GM19463 (cell line): ENCODE results near the gene TRIAP1.
"Not testable (repeated sequence)": the region's sequence is repeated elsewhere in the genome, so short reads cannot be mapped to it uniquely, and the experiment has no call there.

Experiments
- ATAC-seq: cut with Tn5 transposase; IDR thresholded peaks from one replicate; pipeline ENCODE4 v1.9.1; 2021; ENCODE audit warnings: mild to moderate bottlenecking, moderate library complexity; ENCODE audit not compliant: unreplicated experiment

The TRIAP1 gene

DNA sequence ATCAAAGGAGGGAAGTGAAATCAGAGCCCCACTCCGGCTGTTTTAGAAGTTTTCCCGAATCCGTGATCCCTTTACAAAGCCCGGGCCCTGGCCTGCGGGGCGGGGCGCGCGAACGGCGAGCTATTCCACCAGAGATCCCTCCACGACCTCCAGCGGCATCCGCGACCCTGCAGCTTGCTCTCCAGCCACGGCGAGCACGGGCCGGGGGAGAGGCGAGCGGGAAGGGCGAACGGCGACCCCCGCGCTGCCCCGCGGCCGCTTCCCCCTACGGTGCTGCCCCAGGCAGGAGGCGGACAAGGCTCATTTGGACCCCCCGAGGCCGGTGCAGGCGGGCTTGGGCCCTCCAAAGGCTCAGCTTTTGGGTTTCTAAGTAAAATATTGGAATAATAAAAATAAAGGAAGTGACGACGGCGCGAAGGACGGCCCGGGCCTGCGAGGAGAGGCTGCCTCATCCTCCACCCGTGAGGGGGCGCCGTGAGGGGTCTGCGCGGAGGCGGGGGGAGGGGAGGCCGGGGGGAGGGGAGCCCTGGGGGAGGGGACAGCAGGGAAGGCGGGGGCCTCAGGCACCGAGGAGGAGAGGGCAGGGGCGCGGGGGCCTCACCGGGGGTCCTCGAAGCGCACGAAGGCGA lies 22.8 kb upstream of the TRIAP1 start:
- ATAC-seq = peak; percentile 20

DNA sequence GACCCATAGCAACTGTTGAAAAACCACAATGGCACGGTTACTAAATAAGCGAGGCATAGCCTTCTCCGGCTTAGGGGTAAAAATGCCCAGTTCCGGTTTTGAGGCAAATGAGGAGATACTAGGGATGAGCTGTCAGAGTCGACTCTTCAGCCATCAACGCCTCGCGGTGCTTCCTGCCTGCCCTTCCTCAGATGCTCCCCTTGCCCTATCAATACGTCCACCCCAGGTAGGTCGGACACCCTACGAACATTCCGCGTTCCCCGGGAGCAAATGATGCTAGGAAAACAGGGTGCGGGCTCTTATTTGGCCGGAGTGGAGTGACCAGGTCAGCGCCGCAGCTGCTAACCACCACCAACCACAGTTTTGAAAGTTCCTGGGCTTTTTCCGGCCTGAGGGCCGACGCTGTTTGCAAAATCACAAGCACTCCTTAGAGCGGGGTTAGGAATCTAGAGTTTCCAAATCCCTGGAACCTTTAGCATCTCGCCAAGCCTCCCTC lies 22.2 kb upstream of the TRIAP1 start:
- no peak for ATAC-seq

DNA sequence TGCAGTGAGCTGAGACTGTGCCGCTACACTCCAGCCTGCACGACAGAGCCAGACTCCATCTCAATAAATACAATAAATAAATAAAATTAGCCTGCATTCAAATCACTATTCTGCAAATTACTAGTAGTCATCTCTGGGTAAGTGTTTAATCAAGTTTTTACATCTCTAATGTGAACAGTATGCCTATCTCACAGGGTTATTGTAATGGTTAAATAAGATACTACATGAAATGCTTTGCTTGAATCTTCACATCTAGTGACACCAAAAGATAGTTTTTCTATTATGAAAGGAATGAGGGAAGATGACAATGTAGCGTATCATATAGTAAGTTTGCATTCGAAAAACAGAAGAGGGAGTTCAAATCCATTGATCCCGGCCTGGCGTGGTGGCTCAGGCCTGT lies 21.3 kb upstream of the TRIAP1 start:
- ATAC-seq = no peak

DNA sequence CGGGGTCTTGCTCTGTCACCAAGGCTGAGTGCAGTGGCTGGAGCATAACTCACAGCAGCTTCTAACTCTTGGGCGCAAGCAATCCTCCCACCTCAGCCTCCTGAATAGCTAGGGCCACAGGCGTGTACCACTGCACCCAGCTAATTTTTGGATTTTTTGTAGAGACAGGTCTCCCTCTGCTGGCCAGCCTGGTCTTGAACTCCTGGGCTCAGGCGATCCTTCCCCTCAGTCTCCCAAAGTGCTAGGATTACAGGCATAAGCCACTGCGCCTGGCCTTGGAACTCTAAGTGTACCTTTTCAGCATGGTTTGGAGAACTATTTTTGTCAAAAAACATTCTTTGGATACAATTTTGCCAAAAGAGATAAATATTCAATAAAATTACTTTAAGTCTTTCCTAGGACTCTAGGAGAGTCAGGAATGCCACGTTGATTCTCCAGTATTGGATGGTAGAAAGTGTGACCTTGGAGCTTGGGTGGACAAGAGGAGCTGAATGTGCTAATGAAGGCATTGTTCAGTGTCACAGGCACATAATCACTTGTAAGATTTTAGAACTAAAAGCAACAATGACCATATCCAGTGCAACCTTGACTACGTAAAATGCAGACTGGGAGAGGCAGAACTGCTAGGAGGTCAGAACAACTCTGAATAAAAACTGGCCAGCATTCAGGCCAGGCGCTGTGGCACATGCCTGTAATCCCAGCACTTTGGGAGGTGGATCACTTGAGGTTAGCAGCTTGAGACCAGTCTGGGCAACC lies 20.6 kb upstream of the TRIAP1 start:
- no peak for ATAC-seq

DNA sequence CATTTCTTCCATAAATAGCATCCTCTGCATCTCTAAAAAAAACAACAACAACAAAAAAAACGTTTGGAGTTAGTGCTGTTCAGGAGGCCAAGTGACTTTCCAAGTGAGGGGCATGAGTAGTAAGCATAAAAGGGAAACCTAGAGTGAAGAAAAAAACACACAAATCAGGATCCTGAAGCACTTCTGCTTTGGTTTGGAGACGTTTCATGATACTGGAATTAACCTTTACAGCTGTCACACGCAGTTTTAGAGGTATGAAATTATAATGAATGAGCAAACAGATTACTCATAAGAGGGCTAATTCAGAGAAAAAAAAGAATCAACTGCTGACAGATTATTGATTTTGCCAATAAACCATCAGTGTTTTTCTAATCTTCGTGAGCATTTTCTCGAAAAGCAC lies 19.6 kb upstream of the TRIAP1 start:
- no peak for ATAC-seq

DNA sequence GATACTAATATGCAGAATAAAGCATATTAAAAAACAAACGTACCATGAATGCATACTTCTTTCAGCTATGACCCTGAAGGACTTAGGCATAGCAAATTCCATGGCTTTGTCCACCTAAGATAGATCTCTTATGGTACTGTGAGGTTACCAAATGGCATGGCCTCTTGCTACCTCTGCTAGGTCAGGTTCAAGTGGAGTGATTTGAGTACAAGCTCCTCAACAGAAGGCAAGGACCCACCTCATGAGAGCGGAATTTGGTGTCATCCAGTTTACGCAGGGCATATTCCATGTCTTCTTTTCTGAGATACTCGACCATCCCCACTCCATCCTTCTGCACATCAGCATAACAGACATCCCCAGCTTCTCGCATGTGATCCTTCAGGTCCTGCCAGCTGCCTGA lies 17.5 kb upstream of the TRIAP1 start:
- ATAC-seq = no peak

DNA sequence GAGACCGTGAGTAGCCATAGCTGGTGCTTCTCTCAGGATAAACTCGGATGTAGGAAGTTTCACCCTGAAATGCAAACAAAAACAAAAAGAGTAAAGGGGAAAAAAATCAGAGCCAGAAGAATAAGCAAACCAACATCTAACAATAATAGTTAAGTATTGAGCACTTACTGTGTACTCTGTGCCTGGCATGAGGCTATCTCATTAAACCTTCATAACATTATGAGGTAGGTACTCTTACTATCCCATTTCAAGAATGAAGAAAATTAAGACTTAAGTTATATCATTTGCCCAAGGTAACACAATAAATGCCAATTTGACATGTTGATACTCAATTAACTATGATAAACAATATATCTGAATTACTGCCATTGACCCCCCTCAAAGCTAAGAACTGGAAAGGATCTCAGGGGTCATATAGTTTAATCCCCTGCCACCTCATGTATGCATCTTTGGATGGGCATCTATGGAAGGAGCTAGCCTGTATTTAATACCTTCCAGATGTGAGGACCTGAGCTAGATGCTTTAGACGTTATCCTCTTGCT lies 16.0 kb upstream of the TRIAP1 start:
- ATAC-seq = no peak

DNA sequence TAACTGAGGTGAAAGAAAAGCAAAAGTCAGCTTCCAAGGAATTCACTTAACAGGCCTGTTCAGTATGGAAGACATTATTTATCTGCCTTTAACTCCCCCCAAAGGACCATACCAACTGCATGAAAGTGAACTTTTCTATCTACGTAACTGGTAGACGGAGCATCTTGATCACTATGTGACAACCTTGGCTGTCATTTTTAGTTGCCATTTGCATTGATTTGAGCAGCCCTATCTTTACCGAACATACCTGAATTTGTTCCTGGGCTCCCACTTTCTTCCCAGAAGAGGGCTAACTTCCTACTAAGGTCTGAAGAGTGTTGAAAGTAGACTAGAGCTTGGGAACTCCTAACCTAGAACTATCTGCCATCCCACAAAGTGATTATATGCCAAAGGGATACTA lies 14.0 kb upstream of the TRIAP1 start:
- ATAC-seq = no peak

DNA sequence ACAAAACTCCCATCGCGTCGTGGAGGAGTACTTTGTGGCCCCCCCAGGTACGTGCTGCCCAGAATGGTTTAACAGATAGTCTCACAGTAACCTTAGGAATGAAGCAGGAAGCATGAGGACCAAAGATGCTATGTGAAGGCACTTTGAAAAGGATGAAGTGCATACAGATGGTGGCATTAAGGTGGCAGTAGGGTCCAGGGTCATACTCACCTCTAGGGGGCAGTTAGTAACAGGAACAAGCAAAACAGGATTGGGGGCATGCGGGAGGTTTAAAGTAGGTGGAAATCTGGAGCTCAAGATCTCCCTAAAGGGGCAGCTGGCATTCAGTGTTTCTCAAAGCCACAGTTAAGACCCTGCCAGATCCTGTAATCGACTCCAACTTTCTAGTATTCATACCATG lies 10.9 kb upstream of the TRIAP1 start:
- no peak for ATAC-seq

DNA sequence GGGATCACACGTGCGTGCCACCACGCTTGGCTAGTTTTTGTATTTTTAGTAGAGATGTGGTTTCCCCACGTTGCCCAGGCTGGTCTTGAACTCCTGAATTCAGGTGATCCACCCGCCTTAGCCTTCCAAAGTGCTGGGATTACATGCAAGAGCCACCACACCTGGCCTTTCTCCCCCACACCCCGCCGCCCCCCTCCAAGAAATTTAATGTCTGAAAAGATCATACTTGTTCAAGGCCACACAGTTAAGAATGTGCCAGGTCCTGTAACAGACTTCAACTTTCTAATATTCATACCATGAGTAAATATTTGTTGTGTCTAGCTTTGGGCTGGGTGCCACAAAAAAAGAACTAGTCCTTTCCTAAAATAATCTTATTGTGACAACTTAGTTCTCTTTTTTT lies 9.1 kb upstream of the TRIAP1 start:
- ATAC-seq = no peak

DNA sequence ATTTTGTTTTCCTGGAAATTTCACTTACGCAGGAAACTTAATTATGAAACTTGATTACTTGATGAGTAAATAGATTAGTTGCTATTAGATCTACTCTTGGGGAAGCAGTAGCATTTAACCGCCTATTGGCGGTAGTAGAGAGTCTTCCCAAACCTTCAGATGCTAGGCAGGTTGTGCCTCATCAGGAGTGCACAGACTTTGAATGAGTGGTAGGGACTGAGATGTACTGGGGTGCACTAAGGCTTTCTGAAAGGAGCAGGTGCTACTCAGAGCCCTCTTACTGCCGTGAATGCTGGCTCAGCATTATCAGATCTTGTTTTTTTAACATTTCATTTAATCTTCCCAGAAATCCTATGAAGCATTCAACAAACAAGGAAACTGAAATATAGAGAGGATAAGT lies 7.8 kb upstream of the TRIAP1 start:
- ATAC-seq = peak; percentile 62

DNA sequence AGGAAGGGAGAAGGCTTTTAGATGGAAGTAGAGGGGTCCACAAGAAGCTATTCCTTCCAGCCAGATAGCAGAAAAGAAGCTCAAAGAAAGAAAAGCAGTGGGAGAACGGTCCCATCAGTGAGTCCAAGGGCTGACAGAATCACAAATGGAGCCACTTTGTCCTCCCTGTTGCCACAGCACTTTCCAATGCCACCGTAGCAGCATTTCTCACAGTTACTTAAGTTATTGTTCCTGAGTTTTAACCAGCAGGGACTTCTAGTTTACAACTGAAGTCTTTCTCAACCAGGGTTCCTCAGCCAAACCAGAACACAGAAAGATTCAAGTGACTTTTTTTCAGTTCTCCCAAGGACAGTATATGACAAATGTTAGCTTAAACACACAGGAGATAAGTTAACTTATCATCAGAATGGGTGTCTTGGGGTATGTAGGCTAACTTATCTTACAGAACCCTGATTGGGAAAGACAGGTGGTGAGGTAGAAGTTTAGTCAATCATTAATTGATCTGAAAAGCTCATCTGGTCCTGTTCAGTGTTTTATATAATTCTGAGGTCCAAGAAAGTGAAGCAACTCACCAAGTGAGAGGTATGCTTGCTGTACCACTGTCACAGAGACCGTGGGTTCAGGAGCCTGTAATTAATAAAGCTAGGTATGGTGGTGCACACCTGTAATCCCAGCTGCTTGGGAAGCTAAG lies 7.0 kb upstream of the TRIAP1 start:
- no peak for ATAC-seq

DNA sequence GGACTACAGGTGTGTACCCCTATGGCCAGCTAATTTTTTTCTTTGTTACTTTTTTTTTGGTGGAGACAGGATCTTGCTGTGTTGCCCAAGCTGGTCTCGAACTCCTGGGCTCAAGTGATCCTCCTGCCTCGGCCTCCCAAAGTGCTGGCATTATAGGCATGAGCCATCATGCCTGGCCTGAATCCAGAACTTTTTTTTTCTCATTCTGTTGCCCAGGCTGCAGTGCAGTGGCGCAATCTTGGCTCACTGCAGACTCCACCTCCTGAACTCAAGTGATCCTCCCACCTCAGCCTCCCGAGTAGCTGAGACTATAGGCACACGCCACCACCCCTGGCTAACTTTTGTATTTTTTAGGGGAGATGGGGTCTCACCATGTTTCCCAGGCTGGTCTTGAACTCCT lies 6.3 kb upstream of the TRIAP1 start:
- ATAC-seq = not testable (repeated sequence)

DNA sequence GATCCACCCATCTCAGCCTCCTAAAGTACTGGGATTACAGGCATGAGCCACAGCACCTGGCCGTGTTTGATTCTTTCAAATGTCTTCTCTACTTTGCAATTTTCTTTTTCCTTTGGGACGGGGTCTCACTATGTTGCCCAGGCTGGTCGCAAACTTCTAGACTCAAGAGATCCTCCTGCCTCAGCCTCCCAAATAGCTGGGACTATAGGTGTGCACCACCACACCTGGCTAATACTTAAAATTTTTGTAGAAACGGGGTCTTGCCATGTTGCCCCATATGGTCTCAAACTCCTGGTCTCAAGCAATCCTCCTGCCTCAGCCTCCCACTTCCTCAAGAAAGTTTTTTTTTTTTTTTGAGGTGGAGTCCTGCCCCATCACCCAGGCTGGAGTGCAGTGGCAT lies 1.8 kb upstream of the TRIAP1 start:
- no peak for ATAC-seq

DNA sequence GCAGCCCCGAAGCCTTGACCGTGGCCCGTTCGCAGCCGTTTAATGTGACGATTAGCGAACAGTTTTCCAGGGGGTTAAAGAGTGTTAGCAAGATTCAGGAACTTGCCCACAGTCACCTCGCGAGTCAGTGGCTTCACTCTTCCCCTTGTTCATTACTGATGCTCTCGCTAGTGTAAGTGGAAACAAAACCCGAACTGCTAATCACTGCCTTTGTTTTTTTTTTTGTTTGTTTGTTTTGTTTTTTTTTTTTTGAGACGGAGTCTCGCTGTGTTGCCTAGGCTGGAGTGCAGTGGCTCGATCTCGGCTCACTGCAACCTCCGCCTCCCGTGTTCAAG lies 627 bp upstream of the TRIAP1 start:
- ATAC-seq = not testable (repeated sequence)

DNA sequence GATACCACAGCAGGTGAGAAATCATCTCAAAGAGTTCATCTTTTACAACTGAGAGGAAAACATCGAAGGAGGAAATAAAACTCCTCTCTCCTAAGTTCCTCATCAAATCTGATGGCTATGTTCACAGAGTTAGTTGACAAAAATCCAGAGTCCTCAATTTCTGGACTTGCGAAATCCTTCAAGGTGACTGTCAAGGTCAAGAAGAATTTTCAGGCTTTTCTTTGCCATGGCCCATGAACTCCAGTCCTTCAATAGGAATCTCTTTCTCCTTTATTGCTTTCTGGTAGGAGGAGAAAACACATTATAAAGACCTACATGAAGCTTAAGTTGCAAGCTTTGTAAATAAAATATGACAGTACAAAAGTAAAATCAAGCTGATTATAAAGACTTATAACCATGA lies 1.5 kb downstream of the TRIAP1 start:
- ATAC-seq = no peak

DNA sequence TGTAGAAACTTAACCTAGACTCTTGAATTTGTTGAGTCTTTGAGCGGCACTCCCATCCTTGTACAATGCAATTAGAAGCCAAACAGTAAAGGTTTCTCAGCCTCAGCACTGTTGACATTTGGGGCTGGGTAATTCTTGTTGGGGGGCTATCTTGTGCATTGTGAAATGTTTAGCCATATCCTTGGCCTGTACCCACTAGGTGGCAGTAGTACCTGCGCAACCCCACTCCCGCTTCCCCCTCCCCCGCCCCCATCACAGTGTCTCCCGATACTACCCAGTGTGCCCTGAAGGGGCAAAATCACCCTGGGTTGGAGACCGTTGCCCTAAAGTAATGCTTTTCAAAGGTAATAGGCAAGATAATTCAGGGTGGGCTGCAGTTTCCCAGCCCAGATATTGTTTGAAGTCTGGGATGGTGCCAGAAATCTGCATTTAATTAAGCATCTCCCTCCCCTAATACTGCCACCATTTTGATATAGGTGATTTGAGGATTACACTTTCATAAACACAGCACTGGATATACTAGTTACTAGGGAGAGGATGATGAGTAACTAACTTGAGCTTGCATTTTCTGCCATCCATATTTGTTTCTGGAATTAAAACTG lies 6.4 kb downstream of the TRIAP1 start:
- ATAC-seq = no peak

DNA sequence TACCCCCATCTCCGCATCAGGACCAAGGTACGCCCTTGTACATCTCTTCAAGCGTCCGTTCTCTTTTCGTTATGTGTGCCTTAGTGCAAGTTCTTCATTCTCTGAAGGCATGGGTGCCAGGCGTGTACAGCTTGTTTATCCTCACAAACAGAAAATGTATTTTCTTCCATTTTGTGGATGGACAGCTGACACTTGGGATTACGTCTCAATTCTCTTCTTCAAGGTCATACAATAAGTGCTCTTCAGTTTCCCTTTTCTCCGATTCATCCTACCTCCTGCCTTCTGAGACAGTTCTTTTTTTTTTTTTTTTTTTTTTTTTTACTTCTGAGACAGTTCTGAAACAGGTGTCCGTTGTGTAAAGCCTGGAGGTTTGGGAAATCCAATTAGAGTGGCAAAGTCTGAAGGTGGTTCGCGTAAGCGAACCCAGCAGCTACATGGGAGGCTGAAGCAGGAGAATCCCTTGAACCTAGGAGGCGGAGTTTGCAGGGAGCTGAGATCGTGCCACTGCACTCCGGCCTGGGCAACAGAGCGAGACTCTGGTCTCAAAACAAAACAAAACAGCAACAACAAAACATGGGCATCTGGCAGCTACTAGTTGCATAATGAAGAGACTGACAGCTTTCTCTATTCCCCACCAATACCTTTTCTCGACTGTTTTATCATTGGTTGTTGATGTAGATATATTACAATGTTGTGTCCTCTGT lies 7.5 kb downstream of the TRIAP1 start:
- no peak for ATAC-seq

DNA sequence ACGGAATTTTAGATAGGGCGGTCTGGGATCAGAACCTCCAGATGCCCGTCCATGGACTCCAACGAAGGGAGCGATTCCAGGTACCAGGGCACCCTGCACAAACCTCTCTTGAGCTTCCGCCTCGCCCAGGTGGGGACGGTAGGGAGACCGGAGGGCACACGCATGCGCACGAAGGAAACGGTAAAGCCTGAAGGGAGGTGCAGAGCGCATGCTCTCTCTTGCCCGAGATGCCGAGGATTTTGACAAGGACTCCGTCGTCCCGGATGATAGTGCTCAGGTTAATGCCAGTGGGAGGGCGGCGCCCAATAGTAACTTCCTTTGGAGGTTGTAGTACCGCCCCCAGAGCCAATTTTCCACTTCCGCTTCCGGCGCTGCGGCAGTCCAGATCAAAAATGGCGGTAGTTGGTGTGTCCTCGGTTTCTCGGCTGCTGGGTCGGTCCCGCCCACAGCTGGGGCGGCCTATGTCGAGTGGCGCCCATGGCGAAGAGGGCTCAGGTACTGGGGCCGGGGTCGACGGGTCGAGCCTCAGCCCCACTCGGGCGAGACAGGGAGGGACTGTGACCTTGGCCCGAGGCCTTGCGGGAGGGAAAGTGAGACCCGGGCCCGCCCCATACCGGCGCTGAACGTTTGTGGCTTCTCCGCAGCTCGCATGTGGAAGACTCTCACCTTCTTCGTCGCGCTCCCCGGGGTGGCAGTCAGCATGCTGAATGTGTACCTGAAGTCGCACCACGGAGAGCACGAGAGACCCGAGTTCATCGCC lies 8.3 kb downstream of the TRIAP1 start, which contains the start of gene COX6A1:
Gene COX6A1, plus strand, starts transcription at position 379 of the 760 bp plus-strand sequence. Its CDS starts 14 bp downstream, at position 393.
- ATAC-seq = peak; percentile 94
